C4-2B (cell line): Measurements from ENCODE around the gene UTS2.

Experiments
- H3K27ac ChIP-seq: fragments of 450-650 bp; 2 replicates; pipeline ENCODE4 v1.5.1; 2017
- CTCF ChIP-seq: fragments of 450-650 bp; conservative IDR thresholded peaks from 2 replicates; pipeline ENCODE4 v1.5.1; 2017; ENCODE audit warnings: mild to moderate bottlenecking
- ZFX ChIP-seq: fragments of 450-650 bp; IDR thresholded peaks from 2 replicates; pipeline ENCODE4 v1.6.1; 2017

The UTS2 gene

GRCh38 chr1:7852804-7853683, at the start of gene UTS2:
Gene UTS2, minus strand, starts transcription at chr1:7853065. Its CDS starts 62 bp downstream, at chr1:7853003.
- TF ChIP-seq ZFX (no peak), CTCF (no peak)
- H3K27ac ChIP-seq, result no peak within 1 kb of the TSS

GRCh38 chr1:7899741-7900140, 46.9 kb upstream of the UTS2 start:
- no peak overlapping the region for H3K27ac ChIP-seq
- TF ChIP-seq ZFX (no peak), CTCF (no peak)

- H3K27ac ChIP-seq, result no peak overlapping the region
- TF ChIP-seq ZFX (no peak), CTCF (no peak)
Observed at GRCh38 chr1:7898962-7899361, 46.1 kb upstream of the UTS2 start.

GRCh38 chr1:7896994-7897393, 44.1 kb upstream of the UTS2 start:
- no peak for TF ChIP-seq ZFX
- TF ChIP-seq CTCF, result no peak

GRCh38 chr1:7893529-7894180, 40.8 kb upstream of the UTS2 start:
- no peak overlapping the region for H3K27ac ChIP-seq
- TF ChIP-seq ZFX, result no peak
- TF ChIP-seq CTCF, result no peak

More at GRCh38 chr1:7896994-7897393, 44.1 kb upstream of the UTS2 start:
- H3K27ac ChIP-seq, result no peak overlapping the region

- TF ChIP-seq CTCF, result no peak
- no peak for TF ChIP-seq ZFX
- H3K27ac ChIP-seq, result no peak overlapping the region
Observed at GRCh38 chr1:7891804-7892203, 38.9 kb upstream of the UTS2 start.

GRCh38 chr1:7890853-7891252, 38.0 kb upstream of the UTS2 start:
- TF ChIP-seq ZFX (no peak), CTCF (no peak)

More at GRCh38 chr1:7890853-7891252, 38.0 kb upstream of the UTS2 start:
- H3K27ac ChIP-seq, result no peak overlapping the region
